WI38 (cell line): Measurements from ENCODE around the gene RNF138.

Experiments used
- H3K4me3 ChIP-seq: 2 replicates; pipeline ENCODE4 v1.5.1; 2011; ENCODE audit warnings: low read depth, mild to moderate bottlenecking, control low read depth, low read length
- CTCF ChIP-seq: IDR thresholded peaks from 2 replicates; pipeline ENCODE4 v1.5.1; 2012; ENCODE audit warnings: low read depth, mild to moderate bottlenecking, control low read depth, low read length

The RNF138 gene

GRCh38 chr18:32060026-32060425 lies 31.6 kb upstream of the RNF138 start:
- no peak overlapping the region for H3K4me3 ChIP-seq
- no peak for TF ChIP-seq CTCF

- H3K4me3 ChIP-seq: no peak overlapping the region
- TF ChIP-seq CTCF: no peak
Measured at GRCh38 chr18:32067375-32068167, 24.1 kb upstream of the RNF138 start.

- no peak overlapping the region for H3K4me3 ChIP-seq
- no peak for TF ChIP-seq CTCF
Measured at GRCh38 chr18:32072321-32072720, 19.4 kb upstream of the RNF138 start.

GRCh38 chr18:32074206-32074605 lies 17.5 kb upstream of the RNF138 start:
- H3K4me3 ChIP-seq: no peak overlapping the region
- TF ChIP-seq CTCF: no peak

GRCh38 chr18:32078845-32079244 lies 12.8 kb upstream of the RNF138 start:
- no peak overlapping the region for H3K4me3 ChIP-seq
- TF ChIP-seq CTCF: no peak

- H3K4me3 ChIP-seq: no peak overlapping the region
- no peak for TF ChIP-seq CTCF
Measured at GRCh38 chr18:32081881-32082280, 9.8 kb upstream of the RNF138 start.

- TF ChIP-seq CTCF: no peak
- no peak overlapping the region for H3K4me3 ChIP-seq
Measured at GRCh38 chr18:32083781-32084180, 7.9 kb upstream of the RNF138 start.
